ENCODE measurements around the gene STRN3.

STRN3 gene

GRCh38 chr14:30875788-30876053 is 150.5 kb downstream of the STRN3 start:
- TF ChIP-seq CTCF (IDR thresholded peaks at IDR 0.05; ENCODE audit: control insufficient read depth, extremely low read depth, insufficient read depth): no peak
- H3K4me3 ChIP-seq (ENCODE audit: low read depth, low read length): no peak overlapping the region
- no peak for DNase-seq (ENCODE audit: low read depth)

- TF ChIP-seq CTCF (IDR thresholded peaks at IDR 0.05; ENCODE audit: control insufficient read depth, extremely low read depth, insufficient read depth): no peak
- DNase-seq (ENCODE audit: low read depth): no peak
- no peak overlapping the region for H3K4me3 ChIP-seq (ENCODE audit: low read depth, low read length)
These were observed 151.0 kb downstream of the STRN3 start for GRCh38 chr14:30874999-30875787.

GRCh38 chr14:30874120-30874998 is 151.8 kb downstream of the STRN3 start, which contains the start of gene COCH:
Gene COCH (plus strand): TSS chr14:30874559. CDS start chr14:30874939, 380 bp downstream.
- no peak for DNase-seq (ENCODE audit: low read depth)
- H3K4me3 ChIP-seq (ENCODE audit: low read depth, low read length): no peak within 1 kb of the TSS
- TF ChIP-seq CTCF (IDR thresholded peaks at IDR 0.05; ENCODE audit: control insufficient read depth, extremely low read depth, insufficient read depth): no peak

GRCh38 chr14:30873308-30874119 is 152.7 kb downstream of the STRN3 start:
- no peak for DNase-seq (ENCODE audit: low read depth)
- no peak overlapping the region for H3K4me3 ChIP-seq (ENCODE audit: low read depth, low read length)
- TF ChIP-seq CTCF (IDR thresholded peaks at IDR 0.05; ENCODE audit: control insufficient read depth, extremely low read depth, insufficient read depth): no peak

- TF ChIP-seq CTCF (IDR thresholded peaks at IDR 0.05; ENCODE audit: control insufficient read depth, extremely low read depth, insufficient read depth): no peak
- DNase-seq (ENCODE audit: low read depth): no peak
These were observed 153.6 kb downstream of the STRN3 start for GRCh38 chr14:30872602-30873001.

GRCh38 chr14:30869551-30870155 is 156.5 kb downstream of the STRN3 start:
- no peak for DNase-seq (ENCODE audit: low read depth)

More at GRCh38 chr14:30872602-30873001, 153.6 kb downstream of the STRN3 start:
- no peak overlapping the region for H3K4me3 ChIP-seq (ENCODE audit: low read depth, low read length)

More at GRCh38 chr14:30869551-30870155, 156.5 kb downstream of the STRN3 start:
- H3K4me3 ChIP-seq (ENCODE audit: low read depth, low read length): no peak overlapping the region
- no peak for TF ChIP-seq CTCF (IDR thresholded peaks at IDR 0.05; ENCODE audit: control insufficient read depth, extremely low read depth, insufficient read depth)
